ENCODE data around the gene PI4KA. TPM values are rescaled to one million over a fixed set of nuclear protein-coding genes. Genes with fewer than 3 reads are reported as not detected.

The PI4KA gene
- total RNA-seq, 1 experiment from 2014 or later = 71.6 TPM

GRCh38 chr22:20881869-20882815 is 23.5 kb upstream of the PI4KA start:
- H3K27me3 ChIP-seq (replicated peaks; ENCODE audit: insufficient read depth, low read depth, low read length, poor library complexity) = no peaks in the 10 kb centered on the region
- H3K27ac ChIP-seq (ENCODE audit: low read depth, low read length, poor library complexity, severe bottlenecking) = no peak overlapping the region
- intact Hi-C loops (cut with micrococcal nuclease; ENCODE audit: unreplicated experiment) = loop anchor here (10.0 kb wide), 1 partner anchor 63 kb away; no protein-coding TSS in a partner anchor
- peaks cover 8% of the 10 kb centered on the region for H3K36me3 ChIP-seq (ENCODE audit: insufficient read depth, low read length, poor library complexity, severe bottlenecking)
- DNase-seq (ENCODE audit: low spot score) = no peak
- no peaks in the 10 kb centered on the region for H3K4me1 ChIP-seq (ENCODE audit: insufficient read depth, low read length, poor library complexity, severe bottlenecking)
- ChIA-PET POLR2A (ENCODE audit: low non-redundant PET) (no interaction called here), CTCF (no interaction called here)
- no peak overlapping the region for H3K4me3 ChIP-seq (ENCODE audit: low read depth, low read length, poor library complexity, severe bottlenecking)
- no TSS peak for BruUV-seq (replicated peaks)
- H3K9me3 ChIP-seq (ENCODE audit: low read depth, low read length, poor library complexity, severe bottlenecking) = no peaks in the 10 kb centered on the region
- TF ChIP-seq EZH2 (IDR thresholded peaks at IDR 0.05; ENCODE audit: borderline replicate concordance, low read depth, low read length, poor library complexity, severe bottlenecking) (no peak), CTCF (conservative IDR thresholded peaks at IDR 0.05; ENCODE audit: low read depth, low read length) (no peak)

GRCh38 chr22:20881231-20881630 is 22.6 kb upstream of the PI4KA start:
- ChIA-PET CTCF (no interaction called here), POLR2A (ENCODE audit: low non-redundant PET) (no interaction called here)
- intact Hi-C loops (cut with micrococcal nuclease; ENCODE audit: unreplicated experiment) = loop anchor here (10.0 kb wide), 1 partner anchor 64 kb away; no protein-coding TSS in a partner anchor
- no TSS peak for BruUV-seq (replicated peaks)
- Histone ChIP-seq H3K4me3 (ENCODE audit: low read depth, low read length, poor library complexity, severe bottlenecking) (no peak overlapping the region), H3K9me3 (ENCODE audit: low read depth, low read length, poor library complexity, severe bottlenecking) (no peaks in the 10 kb centered on the region), H3K27me3 (replicated peaks; ENCODE audit: insufficient read depth, low read depth, low read length, poor library complexity) (no peaks in the 10 kb centered on the region), H3K36me3 (ENCODE audit: insufficient read depth, low read length, poor library complexity, severe bottlenecking) (peaks cover 8% of the 10 kb centered on the region), H3K4me1 (ENCODE audit: insufficient read depth, low read length, poor library complexity, severe bottlenecking) (no peaks in the 10 kb centered on the region), H3K27ac (ENCODE audit: low read depth, low read length, poor library complexity, severe bottlenecking) (no peak overlapping the region)
- TF ChIP-seq CTCF (conservative IDR thresholded peaks at IDR 0.05; ENCODE audit: low read depth, low read length) = no peak
- no peak for TF ChIP-seq EZH2 (IDR thresholded peaks at IDR 0.05; ENCODE audit: borderline replicate concordance, low read depth, low read length, poor library complexity, severe bottlenecking)
- no peak for DNase-seq (ENCODE audit: low spot score)

GRCh38 chr22:20877715-20878114 is 19.1 kb upstream of the PI4KA start:
- no peak for DNase-seq (ENCODE audit: low spot score)
- H3K36me3 ChIP-seq (ENCODE audit: insufficient read depth, low read length, poor library complexity, severe bottlenecking) = peaks cover 8% of the 10 kb centered on the region
- ChIA-PET CTCF (no interaction called here), POLR2A (ENCODE audit: low non-redundant PET) (no interaction called here)
- BruUV-seq (replicated peaks) = no TSS peak
- TF ChIP-seq EZH2 (IDR thresholded peaks at IDR 0.05; ENCODE audit: borderline replicate concordance, low read depth, low read length, poor library complexity, severe bottlenecking) = no peak
- TF ChIP-seq CTCF (conservative IDR thresholded peaks at IDR 0.05; ENCODE audit: low read depth, low read length) = no peak
- no peaks in the 10 kb centered on the region for H3K27me3 ChIP-seq (replicated peaks; ENCODE audit: insufficient read depth, low read depth, low read length, poor library complexity)
- no peak overlapping the region for H3K4me3 ChIP-seq (ENCODE audit: low read depth, low read length, poor library complexity, severe bottlenecking)
- H3K4me1 ChIP-seq (ENCODE audit: insufficient read depth, low read length, poor library complexity, severe bottlenecking) = no peaks in the 10 kb centered on the region
- no peak overlapping the region for H3K27ac ChIP-seq (ENCODE audit: low read depth, low read length, poor library complexity, severe bottlenecking)
- intact Hi-C loops (cut with micrococcal nuclease; ENCODE audit: unreplicated experiment) = no loop called here
- H3K9me3 ChIP-seq (ENCODE audit: low read depth, low read length, poor library complexity, severe bottlenecking) = no peaks in the 10 kb centered on the region
